Osteoblast (primary cell): ENCODE measurements around the gene CUX1. TPM values are rescaled to one million over a fixed set of nuclear protein-coding genes. Genes with fewer than 3 reads are reported as not detected.

Experiments
- DNase-seq: peaks from one replicate; pipeline ENCODE4 v3.0.0; 2011; ENCODE audit warnings: low spot score, mixed read lengths; ENCODE audit not compliant: insufficient read length; ENCODE audit errors: missing footprints
- H2AFZ ChIP-seq: 2 replicates; pipeline ENCODE4 v1.6.0; 2011; ENCODE audit warnings: mild to moderate bottlenecking, low read length
- H3K27ac ChIP-seq: 2 replicates; pipeline ENCODE4 v1.5.1; 2011; ENCODE audit warnings: mild to moderate bottlenecking, low read depth, low read length, moderate library complexity
- H3K27me3 ChIP-seq: 2 replicates; pipeline ENCODE4 v1.6.0; 2012; ENCODE audit warnings: mild to moderate bottlenecking, control low read depth, inconsistent platforms, low read length, moderate library complexity; ENCODE audit not compliant: insufficient read depth
- H3K36me3 ChIP-seq: 2 replicates; pipeline ENCODE4 v1.5.1; 2011; ENCODE audit warnings: mild to moderate bottlenecking, low read length, control low read depth, moderate library complexity; ENCODE audit not compliant: insufficient read depth
- H3K4me1 ChIP-seq: 2 replicates; pipeline ENCODE4 v1.5.1; 2011; ENCODE audit warnings: mild to moderate bottlenecking, low read length, control low read depth, moderate library complexity; ENCODE audit not compliant: insufficient read depth
- H3K4me2 ChIP-seq: 2 replicates; pipeline ENCODE4 v1.6.0; 2011; ENCODE audit warnings: mild to moderate bottlenecking, low read length; ENCODE audit not compliant: insufficient read depth
- H3K4me3 ChIP-seq: fragments of 200-600 bp; sonication (generic); 3 replicates; pipeline ENCODE4 v1.5.1; 2012; ENCODE audit warnings: mild to moderate bottlenecking, low read length, inconsistent platforms; ENCODE audit not compliant: insufficient read depth
- H3K79me2 ChIP-seq: 2 replicates; pipeline ENCODE4 v1.6.0; 2012; ENCODE audit warnings: mild to moderate bottlenecking, low read length, control low read depth, inconsistent platforms; ENCODE audit not compliant: insufficient read depth
- H3K9me3 ChIP-seq: 2 replicates; pipeline ENCODE4 v1.5.1; 2011; ENCODE audit warnings: low read depth, low read length, control low read depth
- H4K20me1 ChIP-seq: 2 replicates; pipeline ENCODE4 v1.6.0; 2012; ENCODE audit warnings: mild to moderate bottlenecking, low read length, control low read depth; ENCODE audit not compliant: insufficient read depth
- CTCF ChIP-seq: IDR thresholded peaks from 2 replicates; pipeline ENCODE4 v1.5.1; 2011; ENCODE audit warnings: mild to moderate bottlenecking, low read depth, low read length, moderate library complexity; ENCODE audit errors: extremely low read depth
- total RNA-seq: library from RNA; depleted of rRNA; stranded (reverse); fragments of >200 nt; gene quantifications from 2 replicates; pipeline ENCODE4 v1.2.3, GENCODE V29; 2012

CUX1 gene
- total RNA-seq, 1 donor, result 41.6 TPM

DNA sequence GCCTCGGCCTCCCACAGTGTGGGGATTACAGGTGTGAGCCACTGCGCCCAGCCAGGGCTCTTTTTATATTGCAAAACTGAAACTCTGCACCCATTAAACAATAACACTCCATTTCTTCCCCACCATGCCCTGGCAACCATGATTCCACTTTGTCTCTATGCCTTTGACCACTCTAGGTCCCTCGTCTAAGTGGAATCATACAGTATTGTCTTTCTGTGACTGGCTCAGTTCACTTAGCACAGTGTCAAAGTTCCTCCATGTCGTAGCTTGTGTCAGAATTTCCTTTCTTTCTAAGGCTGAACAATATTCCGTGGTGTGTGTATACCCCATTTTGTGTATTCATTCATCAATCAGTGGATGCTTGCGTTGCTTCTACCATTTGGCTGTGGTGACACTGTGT, 46.2 kb downstream of the CUX1 start:
- Histone ChIP-seq H3K4me1 (no peaks in the 10 kb centered on the region), H3K4me2 (no peak overlapping the region), H3K9me3 (no peaks in the 10 kb centered on the region), H3K36me3 (no peaks in the 10 kb centered on the region), H3K27ac (no peak overlapping the region), H2AFZ (no peak overlapping the region), H3K27me3 (no peaks in the 10 kb centered on the region), H3K79me2 (peaks cover 75% of the 10 kb centered on the region), H3K4me3 (no peak overlapping the region), H4K20me1 (peaks cover 48% of the 10 kb centered on the region)
- DNase-seq, result no peak
- TF ChIP-seq CTCF, result no peak

DNA sequence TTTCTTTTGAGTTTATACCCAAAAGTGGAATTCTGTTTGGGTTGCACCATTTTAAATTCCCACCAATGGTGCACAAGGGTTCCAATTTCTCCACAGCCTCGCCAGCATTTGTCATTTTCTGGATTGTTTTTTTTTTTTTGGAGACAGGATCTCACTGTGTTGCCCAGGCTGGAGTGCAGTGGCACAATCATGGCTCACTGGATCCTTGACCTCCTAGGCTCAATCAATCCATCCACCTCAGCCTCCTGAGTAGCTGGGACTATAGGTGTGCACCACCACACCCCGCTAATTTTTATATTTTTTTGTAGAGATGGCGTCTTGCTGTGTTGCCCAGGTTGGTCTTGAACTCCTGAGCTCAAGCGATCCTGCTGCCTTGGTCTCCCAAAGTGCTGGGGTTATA, 46.6 kb downstream of the CUX1 start:
- Histone ChIP-seq H3K79me2 (peaks cover 75% of the 10 kb centered on the region), H3K27me3 (no peaks in the 10 kb centered on the region), H3K9me3 (no peaks in the 10 kb centered on the region), H3K36me3 (no peaks in the 10 kb centered on the region), H4K20me1 (peaks cover 50% of the 10 kb centered on the region), H3K4me1 (no peaks in the 10 kb centered on the region), H3K27ac (no peak overlapping the region), H3K4me2 (no peak overlapping the region), H2AFZ (no peak overlapping the region), H3K4me3 (no peak overlapping the region)
- no peak for TF ChIP-seq CTCF
- DNase-seq, result no peak

DNA sequence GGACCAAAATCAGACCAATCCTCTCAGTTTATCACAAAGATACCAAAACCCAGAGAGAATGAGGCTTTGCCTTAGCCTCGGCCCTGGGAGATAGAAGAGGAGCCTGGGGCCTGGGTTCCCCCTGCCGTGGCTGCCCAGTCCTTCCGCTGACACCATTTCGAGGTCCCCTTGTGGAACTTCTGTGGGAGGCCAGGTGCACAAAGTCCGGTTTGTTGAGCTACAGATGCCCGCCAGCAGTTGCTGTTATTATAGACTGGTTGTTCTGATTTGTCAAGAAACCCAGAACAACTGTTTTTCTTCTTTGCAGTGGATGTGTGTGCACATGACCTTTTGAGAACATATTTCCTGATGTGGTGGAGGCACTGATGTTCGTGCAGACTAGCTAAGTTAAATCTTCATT, 47.6 kb downstream of the CUX1 start:
- Histone ChIP-seq H3K79me2 (peaks cover 77% of the 10 kb centered on the region), H3K4me2 (no peak overlapping the region), H3K4me1 (no peaks in the 10 kb centered on the region), H4K20me1 (peaks cover 52% of the 10 kb centered on the region), H3K27ac (no peak overlapping the region), H3K36me3 (no peaks in the 10 kb centered on the region), H3K9me3 (no peaks in the 10 kb centered on the region), H2AFZ (no peak overlapping the region), H3K27me3 (no peaks in the 10 kb centered on the region), H3K4me3 (no peak overlapping the region)
- no peak for DNase-seq
- no peak for TF ChIP-seq CTCF

DNA sequence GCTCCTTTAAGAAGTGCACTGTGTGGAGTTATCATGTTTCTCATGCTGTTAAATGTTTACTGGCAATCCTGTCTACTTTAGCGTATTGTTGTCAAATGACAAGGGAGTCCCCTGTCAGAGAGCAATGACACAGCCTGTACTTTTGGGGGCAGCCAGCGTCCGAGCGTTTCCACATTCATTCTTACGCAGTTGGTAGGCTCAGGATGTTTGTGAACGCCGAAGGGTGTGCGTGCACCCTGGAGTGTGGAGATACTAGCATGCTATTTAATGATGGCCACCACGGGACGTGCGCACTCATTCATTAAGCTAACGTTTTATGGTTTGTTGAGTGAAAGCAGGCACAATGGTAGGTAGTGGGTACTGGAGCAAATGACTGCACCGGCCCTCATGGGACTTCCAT, 48.0 kb downstream of the CUX1 start:
- Histone ChIP-seq H3K4me3 (no peak overlapping the region), H3K9me3 (no peaks in the 10 kb centered on the region), H3K79me2 (peaks cover 78% of the 10 kb centered on the region), H4K20me1 (peaks cover 57% of the 10 kb centered on the region), H3K27me3 (no peaks in the 10 kb centered on the region), H3K27ac (no peak overlapping the region), H3K4me1 (no peaks in the 10 kb centered on the region), H3K36me3 (no peaks in the 10 kb centered on the region), H2AFZ (no peak overlapping the region), H3K4me2 (no peak overlapping the region)
- no peak for DNase-seq
- no peak for TF ChIP-seq CTCF
